Hepatic stellate cell (primary cell): ENCODE data around the gene GPS1.

Experiments used
- DNase-seq: peaks from one replicate; pipeline ENCODE4 v3.0.0; 2011; ENCODE audit warnings: low spot score

The GPS1 gene

DNA sequence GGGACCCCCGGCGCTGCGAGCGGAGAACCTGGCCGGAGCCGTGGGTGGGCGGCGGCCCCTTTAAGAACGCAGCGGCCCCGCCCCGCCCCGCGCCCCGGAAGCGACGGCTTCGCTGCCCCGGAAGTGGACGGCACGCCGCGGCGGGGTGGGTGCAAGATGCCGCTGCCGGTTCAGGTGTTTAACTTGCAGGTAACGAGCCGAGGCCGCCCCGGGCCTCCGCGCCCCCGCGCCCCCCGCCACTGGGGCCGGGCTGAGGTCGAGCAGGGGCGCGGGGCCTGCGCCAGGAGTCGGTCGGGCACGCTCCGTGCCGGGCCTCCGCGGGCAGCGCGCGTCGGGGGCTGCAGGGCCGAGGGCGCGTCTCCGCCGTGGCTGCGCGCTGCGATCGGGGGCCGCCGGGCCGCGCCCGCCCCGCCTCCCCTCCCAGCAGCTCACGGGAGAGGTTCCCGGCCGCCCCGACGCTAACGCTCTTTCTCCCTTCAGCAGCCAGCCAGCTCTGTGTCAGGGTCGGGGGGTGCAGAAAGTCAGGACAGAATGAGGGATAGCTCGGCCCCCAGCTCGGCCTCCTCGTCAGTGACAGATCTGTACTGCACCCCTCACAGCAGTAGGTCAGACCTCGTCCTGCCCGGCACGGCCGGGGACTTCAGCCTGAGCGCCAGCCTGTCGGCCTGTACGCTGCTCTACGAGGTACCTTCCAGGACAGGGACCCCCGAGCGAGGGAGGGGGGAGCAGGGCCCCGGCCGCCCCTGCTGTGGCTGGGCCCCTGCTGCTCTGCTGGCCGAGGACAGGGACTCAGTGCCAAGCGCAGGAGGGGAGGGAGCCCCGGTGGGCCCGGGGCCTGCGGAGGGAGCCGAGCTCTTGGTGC is at the start of gene GPS1, which contains the start of gene RFNG:
Gene GPS1 (plus strand): TSS at position 123 of the 862 bp plus-strand sequence. CDS start 34 bp downstream, at position 157.
Gene RFNG (minus strand): TSS at position 36 of the 862 bp plus-strand sequence. CDS start 45 bp downstream, outside the sequence.
- peak; percentile 88 for DNase-seq

DNA sequence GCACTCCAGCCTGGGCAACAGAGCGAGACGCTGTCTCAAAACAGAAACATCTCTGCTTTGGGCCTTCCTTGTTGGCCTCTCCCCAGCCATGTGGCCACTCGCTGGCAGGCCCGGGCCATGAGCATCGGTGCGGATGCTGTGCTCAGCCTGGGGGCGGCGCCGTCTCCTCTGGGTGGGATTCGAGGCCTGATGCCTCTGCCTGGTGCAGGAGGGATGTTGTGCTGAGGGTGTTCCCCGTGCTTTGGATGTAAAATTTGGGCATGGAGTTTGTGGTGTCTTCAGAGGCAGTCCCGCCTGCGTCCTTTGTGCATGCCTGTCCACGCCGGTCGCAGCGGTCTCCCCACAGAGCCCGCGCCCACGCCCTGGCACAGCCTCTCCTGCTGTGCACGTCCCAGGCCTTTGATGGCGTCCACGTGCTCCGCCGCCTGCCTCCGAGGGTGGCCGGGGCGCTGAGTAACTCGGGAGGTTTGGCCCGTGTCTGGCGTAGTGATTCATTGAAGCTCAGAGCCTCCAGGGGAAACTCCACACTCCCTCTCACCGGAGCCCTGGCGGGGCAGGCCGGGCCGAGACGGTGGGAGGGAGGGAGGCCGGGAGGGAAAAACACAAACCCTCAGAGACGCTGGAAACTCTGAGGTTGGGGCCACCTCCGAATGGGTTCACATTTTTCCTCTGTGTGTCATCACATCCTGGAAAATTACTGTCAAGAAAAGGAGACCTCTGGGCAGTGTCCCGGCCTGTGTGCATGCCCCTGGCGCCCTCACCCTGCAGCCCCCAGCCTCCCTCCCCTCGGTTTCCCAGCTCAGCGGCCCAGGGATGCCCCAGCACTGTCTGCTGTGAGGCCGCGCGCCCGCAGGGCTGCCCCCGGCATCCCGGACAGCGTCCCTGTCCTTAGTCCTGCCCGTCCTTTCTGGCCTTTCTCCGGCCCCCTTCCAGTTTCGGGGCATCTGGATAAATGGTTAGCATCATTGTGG is 48.0 kb upstream of the GPS1 start:
- DNase-seq: peak; percentile 98

DNA sequence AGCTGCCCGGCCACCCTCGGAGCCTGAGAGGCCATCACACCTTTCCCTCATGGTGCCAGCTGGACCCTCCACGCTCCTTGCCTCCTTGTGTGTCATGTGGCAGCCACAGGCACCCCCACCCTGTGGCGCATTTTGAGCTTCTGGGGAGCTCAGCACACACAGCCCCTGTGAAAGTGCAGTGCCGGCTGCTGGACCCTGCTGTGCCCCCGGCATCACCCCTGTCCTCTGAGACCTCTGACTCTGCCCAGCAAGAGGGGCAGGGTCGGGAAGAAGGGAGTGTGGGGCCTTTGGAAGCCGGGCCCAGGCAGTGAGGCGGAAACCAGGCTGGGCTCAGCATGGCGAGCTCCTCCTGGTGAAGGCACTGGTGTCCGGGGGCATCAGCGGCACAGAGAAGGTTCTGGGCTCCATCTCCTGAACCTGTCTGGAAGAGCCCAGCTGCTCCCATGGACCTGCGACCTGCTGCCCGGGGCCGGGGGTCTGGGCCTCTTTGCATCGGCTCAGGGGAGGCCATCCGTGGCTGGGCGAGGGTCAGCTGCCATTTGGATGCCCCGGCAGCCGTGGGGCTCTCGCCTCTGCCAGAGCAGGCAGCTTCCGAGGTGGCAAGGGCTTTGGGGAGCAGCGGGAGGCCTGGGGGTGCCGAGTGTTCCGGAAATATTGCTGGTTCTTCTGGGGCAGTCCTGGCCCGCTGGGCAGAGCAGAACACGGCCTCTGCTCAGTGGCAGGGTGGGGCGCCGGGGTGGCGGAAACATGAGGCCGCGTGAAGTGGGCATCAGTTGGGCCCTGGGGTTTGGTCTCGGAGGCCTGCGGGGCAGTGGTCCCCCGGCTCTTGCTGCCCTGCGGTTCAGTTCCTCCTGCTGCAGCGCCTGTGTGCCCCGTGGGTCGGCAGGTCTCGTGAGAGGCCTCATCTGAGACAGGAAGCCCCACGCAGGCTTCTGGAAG is 46.9 kb upstream of the GPS1 start:
- DNase-seq: no peak

DNA sequence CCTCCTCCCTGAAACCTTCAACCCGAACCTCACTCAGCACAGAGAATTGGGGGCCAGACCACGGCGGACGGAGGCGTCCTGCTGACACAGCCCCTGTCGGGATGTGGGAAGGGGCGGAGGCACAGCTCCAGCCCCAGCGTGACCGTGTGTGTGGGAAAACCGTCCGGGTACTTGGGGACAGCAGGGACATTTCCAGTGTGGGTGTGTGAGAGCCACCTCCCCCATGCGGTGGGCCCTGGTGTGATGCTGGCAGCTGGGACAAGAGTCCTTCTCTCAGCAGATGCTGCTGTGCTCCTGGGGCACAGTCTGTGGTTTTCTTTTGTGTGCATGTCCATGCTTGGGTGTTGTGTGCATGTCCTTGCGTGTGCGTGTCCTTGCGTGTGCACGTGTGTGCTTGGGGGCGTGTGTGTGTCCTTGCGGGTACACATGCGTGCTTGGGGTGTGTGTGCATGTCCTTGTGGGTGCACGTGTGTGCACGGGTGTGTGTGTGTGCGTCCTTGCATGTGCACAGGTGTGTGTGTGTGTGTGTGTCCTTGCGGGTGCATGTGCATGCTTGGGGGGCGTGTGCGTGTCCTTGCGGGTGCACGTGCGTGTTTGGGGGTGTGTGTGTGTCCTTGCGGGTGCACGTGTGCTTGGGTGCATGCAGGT is 45.9 kb upstream of the GPS1 start:
- DNase-seq: no peak

DNA sequence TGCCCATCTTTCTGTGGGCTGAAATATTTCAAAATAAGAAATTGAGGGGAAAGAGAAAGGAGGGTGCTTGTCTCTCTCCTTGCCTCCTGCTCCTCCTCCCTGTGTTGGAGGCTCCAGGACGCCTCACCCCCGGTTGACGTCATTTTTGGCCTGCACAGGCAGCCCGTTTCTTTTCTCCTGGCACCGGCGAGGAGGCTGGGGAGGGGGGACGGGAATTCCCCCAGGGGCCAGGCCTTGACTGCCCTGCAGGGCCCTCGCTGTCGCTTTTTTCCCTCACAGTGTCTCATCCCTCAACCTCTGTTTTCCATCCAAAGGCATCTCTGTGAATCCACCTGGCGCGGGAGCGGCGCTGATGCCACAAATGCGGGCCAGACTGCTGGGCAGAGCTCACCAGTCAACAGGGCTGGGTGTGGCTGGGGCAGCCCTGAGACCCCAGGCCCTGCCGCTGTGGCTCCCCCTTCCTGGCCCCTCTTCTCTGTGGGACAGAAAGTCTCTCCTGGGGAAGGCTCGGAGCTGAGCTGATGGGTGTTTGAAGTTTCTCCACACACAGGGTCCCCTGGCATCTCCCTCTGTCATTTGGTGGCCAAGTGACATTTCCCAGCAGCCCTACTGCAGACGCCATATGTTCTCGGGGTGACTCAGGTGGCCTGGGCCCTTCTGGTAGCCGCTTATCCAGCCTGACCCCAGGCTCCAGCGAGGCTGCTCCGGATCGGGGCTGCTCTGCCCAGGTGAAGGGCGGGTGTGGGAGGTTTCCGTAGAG is 45.0 kb upstream of the GPS1 start:
- DNase-seq: no peak

DNA sequence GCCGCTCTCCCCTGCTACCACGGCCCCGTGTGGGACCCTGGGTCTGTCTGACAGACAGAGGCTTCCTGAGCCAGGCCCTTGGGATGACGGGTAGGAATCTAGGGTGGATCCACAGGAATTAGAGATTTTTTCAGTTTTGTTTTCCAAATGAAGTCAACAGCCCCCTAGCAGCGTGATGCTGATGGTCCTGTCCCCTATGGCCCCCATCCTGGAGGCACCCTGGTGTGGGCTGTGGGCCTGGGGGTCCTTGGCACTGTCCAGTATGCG is 44.5 kb upstream of the GPS1 start:
- no peak for DNase-seq

DNA sequence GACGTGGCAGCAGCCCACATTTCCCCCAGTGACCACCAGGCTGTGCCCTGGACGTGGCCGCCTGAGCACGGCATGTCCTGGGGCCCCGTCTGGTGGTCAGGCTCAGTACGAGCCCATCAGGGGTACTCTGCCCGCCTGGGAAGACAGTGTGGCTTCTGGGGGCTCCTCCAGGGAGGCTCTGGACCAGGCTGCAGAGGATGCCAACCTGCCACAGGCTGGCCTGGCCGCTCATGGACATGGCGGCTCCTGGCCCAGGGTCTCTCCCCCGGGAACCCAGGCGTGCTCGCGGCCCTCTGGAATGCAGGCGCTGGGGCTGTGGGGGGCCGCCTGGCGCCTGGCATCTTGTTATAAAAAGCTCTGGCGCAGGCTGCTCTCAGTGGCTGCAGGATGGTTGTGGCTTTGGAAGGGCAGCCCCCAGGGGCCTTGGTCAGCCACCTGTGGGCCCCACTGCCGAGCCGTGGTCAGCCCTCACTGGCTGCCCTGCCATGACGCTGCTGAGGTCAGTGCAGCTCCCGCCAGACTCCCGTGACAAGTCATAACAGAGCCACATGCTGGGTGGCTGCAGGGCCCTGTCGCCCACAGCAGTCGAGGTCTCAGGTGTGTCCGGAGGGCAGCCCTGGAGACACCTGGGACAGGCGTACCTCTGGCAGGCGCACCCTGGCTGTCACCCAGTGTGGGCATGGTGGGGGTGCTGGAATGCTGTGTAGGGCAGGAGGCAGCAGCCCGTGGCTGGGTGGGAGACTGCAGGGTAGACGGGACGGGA is 44.0 kb upstream of the GPS1 start:
- DNase-seq: no peak

DNA sequence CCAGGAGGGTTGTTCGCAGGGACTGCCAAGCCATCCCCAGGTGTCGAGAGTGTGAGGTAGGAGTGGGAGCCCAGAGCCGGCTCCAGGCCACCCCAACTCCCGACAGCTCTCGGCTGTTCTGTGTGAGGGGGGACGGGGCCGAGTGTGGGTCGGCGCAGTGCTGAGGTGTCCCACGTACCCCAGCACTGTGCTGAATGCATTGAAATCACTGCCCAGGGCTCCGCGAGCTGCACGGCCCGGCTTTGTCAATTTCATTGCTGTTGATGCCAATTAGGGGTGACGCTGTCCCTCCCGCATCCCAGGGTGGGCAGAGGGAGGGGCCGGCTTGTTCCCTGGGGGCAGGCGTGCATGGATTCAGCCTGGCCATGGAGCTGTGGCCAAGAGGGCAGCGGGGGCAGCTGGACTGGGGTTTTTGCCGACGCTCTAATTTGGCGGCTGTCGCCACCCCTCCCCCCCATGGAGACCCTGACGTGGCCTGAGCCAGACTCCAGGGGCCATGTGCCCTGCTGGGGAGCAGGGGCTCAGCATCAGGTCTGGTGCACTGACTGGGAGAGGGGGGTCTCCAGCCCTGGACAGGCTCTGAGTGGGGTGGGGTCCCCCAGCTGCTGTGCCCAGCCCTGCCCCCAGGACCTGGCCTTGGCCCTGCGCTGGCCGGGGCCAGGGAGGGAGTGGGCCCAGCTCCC is 43.3 kb upstream of the GPS1 start:
- no peak for DNase-seq

DNA sequence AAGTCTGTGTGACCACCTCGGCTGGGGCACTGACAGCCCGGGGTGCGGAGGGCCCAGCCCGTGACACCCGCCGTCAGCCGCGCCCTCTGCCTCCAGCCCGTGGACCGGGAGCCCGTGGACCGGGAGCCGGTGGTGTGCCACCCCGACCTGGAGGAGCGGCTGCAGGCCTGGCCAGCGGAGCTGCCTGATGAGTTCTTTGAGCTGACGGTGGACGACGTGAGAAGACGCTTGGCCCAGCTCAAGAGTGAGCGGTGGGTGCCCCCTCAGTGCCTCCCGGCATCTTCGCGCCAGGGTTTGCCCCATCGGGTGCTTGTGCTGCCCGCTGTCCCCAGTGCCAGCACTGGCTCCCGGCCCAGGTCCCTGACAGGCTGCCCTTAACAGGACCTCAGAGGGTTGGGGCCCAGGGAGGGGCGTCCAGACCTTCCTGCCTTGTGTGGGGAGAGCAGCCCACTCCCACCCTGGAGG is 42.7 kb upstream of the GPS1 start:
- no peak for DNase-seq

DNA sequence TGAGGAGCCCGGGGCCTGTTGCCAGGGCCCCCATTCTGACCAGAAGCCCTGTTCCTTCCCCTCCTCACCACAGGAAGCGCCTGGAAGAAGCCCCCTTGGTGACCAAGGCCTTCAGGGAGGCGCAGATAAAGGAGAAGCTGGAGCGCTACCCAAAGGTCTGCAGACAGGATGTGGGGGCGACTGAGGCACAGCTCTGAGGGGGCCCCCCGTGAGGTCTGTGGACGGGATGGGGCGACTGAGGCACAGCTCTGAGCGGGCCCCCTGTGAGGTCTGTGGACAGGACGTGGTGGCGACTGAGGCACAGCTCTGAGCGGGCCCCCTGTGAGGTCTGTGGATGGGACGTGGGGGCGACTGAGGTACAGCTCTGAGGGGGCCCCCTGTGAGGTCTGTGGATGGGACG is 42.3 kb upstream of the GPS1 start:
- no peak for DNase-seq

DNA sequence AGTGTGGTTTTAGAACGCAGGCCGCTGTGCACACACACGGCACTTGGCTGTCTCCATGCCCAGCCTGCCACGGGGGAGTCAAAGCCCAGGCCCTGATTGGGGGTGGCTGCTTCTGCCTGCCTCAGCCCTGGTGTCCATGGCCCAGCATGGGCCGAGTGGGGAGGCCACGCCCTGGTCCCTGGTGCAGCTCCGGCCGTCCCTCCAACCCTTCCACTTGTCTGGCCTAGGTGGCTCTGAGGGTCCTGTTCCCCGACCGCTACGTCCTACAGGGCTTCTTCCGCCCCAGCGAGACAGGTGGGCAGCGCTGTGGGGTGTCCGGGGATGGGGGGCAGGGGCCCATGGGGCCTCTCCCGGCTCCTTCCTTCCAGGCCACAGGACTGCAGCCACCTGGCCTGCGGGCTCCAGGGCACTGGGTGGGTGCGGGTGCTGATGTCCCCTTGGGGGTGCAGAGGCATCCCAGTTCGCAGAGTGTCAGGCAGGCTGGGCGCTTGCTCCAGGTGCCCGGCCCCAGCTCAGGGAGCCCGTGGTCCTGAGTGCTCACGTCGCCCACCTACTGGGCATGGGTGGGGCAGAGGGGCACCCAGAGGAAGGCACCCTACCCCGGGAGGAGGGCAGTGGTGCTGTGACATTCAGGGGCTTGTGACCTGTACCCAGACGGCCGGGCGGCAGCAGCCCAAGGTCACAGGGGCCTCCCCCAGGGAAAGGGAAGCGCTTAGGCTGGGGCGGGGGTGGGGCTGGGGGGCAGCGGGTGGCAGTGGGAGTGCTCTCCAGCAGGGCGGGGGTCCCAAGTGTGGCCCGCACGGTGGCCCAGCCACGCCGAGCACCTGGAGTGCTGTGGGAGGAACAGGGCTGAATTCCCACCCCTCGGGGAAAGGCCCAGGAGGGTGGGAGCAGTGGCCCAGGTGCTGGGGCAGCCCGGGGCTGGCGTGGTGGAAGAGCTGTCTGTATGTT is 40.8 kb upstream of the GPS1 start:
- DNase-seq: no peak

DNA sequence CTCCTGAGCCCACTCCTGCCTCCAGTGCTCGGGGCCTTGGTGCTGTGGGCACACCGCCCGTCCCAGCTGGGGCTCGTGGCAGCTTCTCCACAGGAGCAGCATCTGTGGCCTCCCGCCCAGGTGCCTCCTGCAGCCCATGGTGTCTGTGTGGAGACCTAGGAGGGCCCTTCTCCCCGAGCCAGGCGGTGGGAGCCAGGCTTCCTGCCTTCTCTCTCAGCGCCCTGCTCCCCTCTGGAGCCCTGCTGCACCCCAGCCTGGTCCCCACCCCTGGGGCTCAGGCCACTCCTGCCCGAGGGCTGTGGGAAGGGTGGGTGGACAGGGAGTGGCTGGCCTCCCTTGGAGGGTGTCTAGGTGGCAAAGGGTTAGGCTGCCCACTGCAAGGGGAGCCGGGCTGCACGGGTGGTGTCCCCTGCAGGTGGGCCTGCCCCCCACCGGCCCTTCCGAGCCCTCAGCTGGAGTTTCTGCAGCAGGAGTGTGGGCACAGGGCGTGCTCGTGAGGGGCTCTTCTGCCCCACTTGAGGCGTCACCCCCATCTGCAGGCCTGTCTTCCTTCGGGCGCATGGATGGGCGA is 40.0 kb upstream of the GPS1 start:
- no peak for DNase-seq

DNA sequence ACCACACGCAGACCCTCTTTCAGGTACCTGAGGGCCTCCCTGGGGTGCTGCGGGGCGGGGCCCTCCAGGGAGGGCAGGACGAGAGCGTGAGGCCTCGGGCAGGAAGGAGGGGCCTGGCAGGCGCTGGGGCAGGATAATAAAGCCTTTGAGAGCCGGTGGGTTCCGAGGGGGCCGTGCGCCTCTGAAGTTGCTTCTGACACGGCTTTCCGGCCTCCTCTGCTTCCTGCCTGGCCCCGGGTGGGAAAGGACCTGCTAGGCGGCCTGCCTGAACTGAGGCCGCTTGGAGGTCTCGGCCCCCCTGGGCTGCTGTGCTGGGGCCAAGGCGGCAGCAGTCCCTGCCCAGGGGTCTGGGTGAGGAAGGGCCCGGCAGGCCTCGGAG is 39.4 kb upstream of the GPS1 start:
- DNase-seq: no peak

DNA sequence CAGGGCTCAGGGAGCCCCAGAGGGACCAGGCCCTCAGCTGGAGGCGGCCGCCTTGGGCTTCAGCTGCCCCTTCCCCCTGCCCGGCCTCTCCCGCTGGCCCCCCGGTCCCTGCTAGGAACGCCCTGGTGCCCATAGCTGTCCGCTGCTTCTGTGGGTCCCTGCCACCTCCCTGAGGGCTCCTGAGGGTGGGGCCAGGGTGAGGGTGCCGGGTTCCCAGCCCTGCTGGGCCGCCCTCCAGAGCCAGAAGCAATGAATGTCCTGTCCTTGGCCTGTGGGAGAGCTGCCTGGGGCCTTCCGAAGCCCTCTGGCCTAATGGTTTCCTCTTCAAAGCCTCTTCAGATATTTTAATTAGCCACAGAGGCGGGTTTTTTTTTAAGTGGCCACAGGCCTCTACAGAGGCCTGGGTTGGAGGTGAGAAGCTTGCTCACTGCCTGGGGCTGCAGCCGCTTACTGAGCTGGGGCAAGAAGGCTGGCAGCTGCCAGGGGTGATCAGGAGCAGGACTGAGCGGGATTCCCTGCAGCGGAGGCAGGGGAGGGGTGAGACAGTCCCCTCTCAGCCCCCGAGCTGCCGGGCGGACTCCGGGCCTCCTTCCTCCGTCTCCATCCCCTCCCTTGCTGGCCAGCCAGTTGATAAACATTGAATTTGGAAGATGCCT is 38.9 kb upstream of the GPS1 start:
- DNase-seq: no peak

DNA sequence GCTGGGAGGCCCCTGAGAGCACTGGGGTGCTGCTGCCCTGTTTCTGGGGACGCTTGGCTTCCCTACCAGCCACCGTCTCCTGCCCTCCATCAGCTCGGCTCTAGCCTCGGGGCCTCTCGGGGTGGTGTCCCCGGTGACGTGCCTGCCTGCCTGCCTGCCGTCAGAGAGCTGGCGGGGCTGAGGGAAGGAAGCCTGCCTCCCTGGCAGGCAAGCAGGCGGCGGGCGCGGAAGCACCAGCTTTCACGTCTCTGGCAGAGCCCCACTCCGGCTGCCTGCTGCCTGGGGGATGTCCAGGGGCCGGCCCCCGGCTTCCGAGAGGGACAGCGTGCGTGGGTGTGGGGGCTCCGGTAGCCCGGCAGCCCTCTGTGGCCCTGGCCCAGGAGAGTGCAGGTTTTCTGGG is 38.4 kb upstream of the GPS1 start:
- no peak for DNase-seq

DNA sequence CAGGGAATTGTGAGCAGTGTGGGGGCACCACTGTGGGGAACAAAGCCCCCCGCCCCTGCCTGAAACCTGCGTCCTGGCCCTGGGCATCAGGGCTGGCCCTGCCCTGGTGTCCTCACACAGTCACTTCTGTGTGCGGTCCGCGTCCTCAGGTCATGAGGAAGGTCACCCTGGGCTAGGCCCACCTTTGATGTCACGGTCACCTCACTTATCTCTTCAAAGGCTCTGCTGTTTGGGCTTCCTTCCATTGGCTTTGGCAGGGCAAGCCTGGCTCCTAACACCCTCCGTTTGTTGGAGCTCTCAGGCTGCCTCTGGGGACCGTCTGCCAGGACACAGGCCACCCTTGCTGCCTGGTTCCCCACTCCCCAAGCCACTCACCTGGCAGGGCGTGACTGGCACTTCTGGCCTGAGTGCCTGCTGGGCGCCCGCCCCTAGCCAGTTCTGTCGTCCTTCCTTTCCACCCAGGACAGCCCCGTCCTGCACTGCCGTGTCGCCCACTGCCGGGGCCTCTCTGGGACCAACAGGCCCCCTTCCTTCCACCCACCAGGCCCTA is 37.9 kb upstream of the GPS1 start:
- no peak for DNase-seq

DNA sequence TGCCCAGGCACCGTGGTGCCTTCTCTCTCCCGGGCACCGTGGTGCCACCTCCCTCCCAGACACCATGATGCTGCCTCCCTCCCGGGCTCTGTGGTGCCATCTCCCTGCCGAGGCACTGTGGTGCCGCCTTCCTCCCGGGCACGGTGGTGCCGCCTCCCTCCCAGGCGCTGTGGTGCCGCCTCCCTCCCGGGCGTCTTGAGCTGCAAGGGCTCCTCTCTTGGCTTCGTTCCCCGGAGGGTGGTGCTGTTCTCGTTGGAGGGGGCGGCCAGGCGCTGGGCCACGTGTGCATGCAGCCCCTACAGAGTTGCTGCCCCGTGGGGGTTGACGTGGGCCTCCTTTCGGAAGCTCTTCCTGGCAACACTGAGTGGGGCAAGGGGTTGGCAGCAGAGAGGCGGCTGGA is 37.3 kb upstream of the GPS1 start:
- no peak for DNase-seq
